Left renal pelvis (tissue), 4 donors: ENCODE results near the gene SHISA9. TPM values are rescaled to one million over a fixed set of nuclear protein-coding genes. Genes with fewer than 3 reads are reported as not detected.

Source experiments
- DNase-seq, 4 donors: peaks; one replicate each; pipeline ENCODE4 v3.0.0-alpha.2; 2013; ENCODE audit warnings: low read depth in 4 of 4, low spot score in 3 of 4
- polyA plus RNA-seq, 4 donors: library from polyadenylated mRNA; unstranded; fragments of 120-200 nt; gene quantifications; one replicate each; pipeline ENCODE4 v1.2.1, GENCODE V29; 2013; ENCODE audit not compliant: insufficient read length in 4 of 4

The SHISA9 gene
- polyA plus RNA-seq, 4 donors, result 1.1 to 5.7 (median 3.2) TPM

GRCh38 chr16:13062219-13062618, 160.8 kb downstream of the SHISA9 start:
- DNase-seq, result no peak

- DNase-seq, result no peak
These were observed 162.1 kb downstream of the SHISA9 start for GRCh38 chr16:13063457-13063856.

GRCh38 chr16:13064821-13065220, 163.4 kb downstream of the SHISA9 start:
- DNase-seq, result no peak

- no peak for DNase-seq
These were observed 166.2 kb downstream of the SHISA9 start for GRCh38 chr16:13067648-13068047.

GRCh38 chr16:13068912-13069583, 167.7 kb downstream of the SHISA9 start:
- no peak for DNase-seq

- DNase-seq, result no peak
These were observed 168.9 kb downstream of the SHISA9 start for GRCh38 chr16:13070268-13070667.

GRCh38 chr16:13076878-13077277, 175.5 kb downstream of the SHISA9 start:
- no peak for DNase-seq

GRCh38 chr16:13077816-13078215, 176.4 kb downstream of the SHISA9 start:
- no peak for DNase-seq

- DNase-seq, result no peak
These were observed 179.1 kb downstream of the SHISA9 start for GRCh38 chr16:13080531-13080930.

- no peak for DNase-seq
These were observed 180.5 kb downstream of the SHISA9 start for GRCh38 chr16:13081825-13082331.

GRCh38 chr16:13083681-13084080, 182.3 kb downstream of the SHISA9 start:
- DNase-seq, result no peak

GRCh38 chr16:13084331-13084730, 182.9 kb downstream of the SHISA9 start:
- DNase-seq, result peak in 2 of 4 donors; percentile 10 to 12

GRCh38 chr16:13093661-13094060, 192.3 kb downstream of the SHISA9 start:
- DNase-seq, result no peak

- DNase-seq, result no peak
These were observed 193.7 kb downstream of the SHISA9 start for GRCh38 chr16:13095061-13095460.

- no peak for DNase-seq
These were observed 197.1 kb downstream of the SHISA9 start for GRCh38 chr16:13098536-13098935.

- no peak for DNase-seq
These were observed 198.4 kb downstream of the SHISA9 start for GRCh38 chr16:13099822-13100221.

- no peak for DNase-seq
These were observed 199.6 kb downstream of the SHISA9 start for GRCh38 chr16:13100970-13101369.

GRCh38 chr16:13101828-13102227, 200.4 kb downstream of the SHISA9 start:
- no peak for DNase-seq

- DNase-seq, result no peak
These were observed 201.0 kb downstream of the SHISA9 start for GRCh38 chr16:13102401-13102800.

- DNase-seq, result no peak
These were observed 202.6 kb downstream of the SHISA9 start for GRCh38 chr16:13103831-13104530.

GRCh38 chr16:13104772-13105171, 203.4 kb downstream of the SHISA9 start:
- no peak for DNase-seq

- DNase-seq, result no peak
These were observed 204.0 kb downstream of the SHISA9 start for GRCh38 chr16:13105427-13105826.
